Body of pancreas (tissue), 4 donors: ENCODE data around the gene DAB2IP.

Experiments used
- POLR2A ChIP-seq, 3 donors: fragments of 450-650 bp; IDR thresholded peaks; one replicate each; pipeline ENCODE4 v1.6.1; 2016; ENCODE audit warnings: antibody characterized with exemption in 3 of 3, mild to moderate bottlenecking in 2 of 3
- TF ChIP-seq, protein P1 (sequence below), 7 experiments: fragments of 450-650 bp in 4 of 7; fragments of 200-600 bp in 3 of 7; sonication (generic) in 3 of 7; IDR thresholded peaks; one replicate each; pipeline ENCODE4 v1.5.1; 2016 to 2019; ENCODE audit warnings: antibody characterized with exemption in 7 of 7

DNA sequence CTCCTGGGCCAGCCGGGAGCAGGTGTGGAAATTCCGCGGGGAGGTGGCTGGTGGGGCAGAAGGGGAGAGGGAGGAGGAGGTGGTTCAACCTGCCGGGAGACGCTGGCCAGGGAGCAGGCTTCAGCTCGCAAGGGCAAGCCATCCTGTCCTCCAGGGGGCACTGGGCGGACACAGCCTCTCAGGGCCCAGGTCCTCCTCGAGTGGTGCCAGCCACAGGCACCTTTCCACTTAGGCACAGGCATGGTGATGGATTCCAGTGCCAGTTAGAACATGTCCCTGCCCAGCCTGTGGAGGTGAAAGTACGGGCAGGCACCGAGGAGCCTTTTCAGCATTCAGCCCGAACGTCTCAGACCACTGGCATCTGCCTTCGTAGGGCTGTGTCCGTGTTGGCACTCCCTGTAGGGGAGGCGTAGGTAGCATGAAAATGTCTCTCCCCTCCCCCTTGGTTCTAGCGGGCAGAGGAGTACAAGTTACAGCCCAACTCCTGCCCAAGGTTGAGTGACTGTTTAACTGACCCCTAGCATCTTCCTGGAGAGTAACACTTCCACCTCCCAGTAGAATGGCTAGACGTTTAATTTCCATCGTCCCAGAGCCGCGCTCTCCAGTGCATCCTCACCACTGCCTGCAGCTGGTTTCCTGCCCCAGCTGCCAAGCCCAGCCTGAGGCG, 48.9 kb downstream of the DAB2IP start:
- TF ChIP-seq, protein P1, sequence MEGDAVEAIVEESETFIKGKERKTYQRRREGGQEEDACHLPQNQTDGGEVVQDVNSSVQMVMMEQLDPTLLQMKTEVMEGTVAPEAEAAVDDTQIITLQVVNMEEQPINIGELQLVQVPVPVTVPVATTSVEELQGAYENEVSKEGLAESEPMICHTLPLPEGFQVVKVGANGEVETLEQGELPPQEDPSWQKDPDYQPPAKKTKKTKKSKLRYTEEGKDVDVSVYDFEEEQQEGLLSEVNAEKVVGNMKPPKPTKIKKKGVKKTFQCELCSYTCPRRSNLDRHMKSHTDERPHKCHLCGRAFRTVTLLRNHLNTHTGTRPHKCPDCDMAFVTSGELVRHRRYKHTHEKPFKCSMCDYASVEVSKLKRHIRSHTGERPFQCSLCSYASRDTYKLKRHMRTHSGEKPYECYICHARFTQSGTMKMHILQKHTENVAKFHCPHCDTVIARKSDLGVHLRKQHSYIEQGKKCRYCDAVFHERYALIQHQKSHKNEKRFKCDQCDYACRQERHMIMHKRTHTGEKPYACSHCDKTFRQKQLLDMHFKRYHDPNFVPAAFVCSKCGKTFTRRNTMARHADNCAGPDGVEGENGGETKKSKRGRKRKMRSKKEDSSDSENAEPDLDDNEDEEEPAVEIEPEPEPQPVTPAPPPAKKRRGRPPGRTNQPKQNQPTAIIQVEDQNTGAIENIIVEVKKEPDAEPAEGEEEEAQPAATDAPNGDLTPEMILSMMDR (IDR thresholded peaks at IDR 0.05): peak; percentile 44 to 76 (median 66)
- no peak for TF ChIP-seq POLR2A (IDR thresholded peaks at IDR 0.05)
